Ammon's horn (tissue), 1 donor: Measurements from ENCODE around the gene ZNF106.

Experiments used
- DNase-seq: peaks from one replicate; pipeline ENCODE4 v3.0.0-alpha.2; 2016; ENCODE audit warnings: low spot score

The ZNF106 gene

GRCh38 chr15:42474827-42475226, 16.1 kb downstream of the ZNF106 start:
- no peak for DNase-seq

DNA sequence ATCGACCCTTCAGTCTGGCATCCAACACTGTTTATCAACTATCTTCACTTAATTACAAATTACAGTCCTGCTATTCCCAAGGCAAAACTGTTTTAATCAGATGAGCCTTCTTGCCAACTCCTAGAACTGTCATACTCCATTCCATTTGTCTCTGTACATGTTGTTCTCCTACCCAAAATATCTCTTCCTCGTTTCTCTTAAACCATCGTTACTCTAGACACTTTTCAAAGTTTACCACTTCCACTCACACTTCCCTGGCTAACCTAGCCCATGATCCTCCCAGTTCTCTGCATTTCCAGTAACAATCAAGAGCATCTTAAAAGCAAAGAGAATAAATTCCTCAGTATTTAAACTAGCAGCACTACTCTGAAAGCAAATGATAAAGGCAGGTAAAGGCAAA, 19.9 kb downstream of the ZNF106 start:
- no peak for DNase-seq

GRCh38 chr15:42465520-42466259, 25.3 kb downstream of the ZNF106 start:
- no peak for DNase-seq

GRCh38 chr15:42461261-42461660, 29.7 kb downstream of the ZNF106 start:
- no peak for DNase-seq

DNA sequence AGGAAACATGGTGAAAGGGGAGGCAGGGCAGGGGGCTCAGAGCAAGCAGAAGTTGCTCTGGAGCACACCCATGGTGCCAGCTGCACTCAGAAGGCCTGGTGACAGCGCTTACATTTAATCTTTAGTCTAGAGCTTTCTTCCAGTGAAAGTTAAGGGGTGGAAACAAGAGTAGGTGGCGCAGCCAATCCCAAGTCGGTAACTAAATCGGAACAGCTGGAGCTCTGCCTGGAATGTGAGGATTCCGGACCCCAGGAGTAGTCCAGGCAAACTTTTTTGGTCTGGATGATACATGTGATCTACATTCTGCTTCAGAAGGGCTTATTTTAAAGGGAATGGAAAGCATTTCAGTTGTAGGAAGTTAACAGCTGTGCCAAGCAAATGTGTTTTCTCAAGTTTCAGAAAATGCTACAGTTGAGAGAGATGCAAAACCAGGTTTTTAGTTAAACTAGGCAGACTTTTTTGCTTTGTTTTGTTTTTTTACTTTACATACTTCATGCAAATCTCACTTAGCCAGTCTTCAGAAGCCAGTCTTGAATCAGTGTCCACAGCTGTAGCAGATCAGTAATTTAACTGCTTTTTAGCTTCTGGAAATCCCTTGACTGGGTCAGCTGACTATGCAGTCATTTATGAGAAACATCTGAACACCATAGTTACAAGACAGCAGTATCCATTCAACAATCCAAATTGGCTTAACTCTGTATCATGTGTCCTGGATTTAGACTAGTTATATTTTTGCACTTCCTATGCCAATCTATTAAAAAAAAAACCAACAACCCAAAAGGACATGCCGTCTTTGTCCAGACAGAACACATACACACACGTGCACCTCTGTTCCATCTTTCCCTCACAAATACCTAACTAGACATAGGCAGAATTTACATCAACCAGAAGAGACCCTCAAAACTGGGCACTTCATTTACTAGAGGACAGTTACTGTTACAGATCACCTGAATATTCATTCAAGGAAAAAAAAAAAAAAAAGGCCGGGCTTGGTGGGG, 33.2 kb downstream of the ZNF106 start:
- peak; percentile 61 for DNase-seq

DNA sequence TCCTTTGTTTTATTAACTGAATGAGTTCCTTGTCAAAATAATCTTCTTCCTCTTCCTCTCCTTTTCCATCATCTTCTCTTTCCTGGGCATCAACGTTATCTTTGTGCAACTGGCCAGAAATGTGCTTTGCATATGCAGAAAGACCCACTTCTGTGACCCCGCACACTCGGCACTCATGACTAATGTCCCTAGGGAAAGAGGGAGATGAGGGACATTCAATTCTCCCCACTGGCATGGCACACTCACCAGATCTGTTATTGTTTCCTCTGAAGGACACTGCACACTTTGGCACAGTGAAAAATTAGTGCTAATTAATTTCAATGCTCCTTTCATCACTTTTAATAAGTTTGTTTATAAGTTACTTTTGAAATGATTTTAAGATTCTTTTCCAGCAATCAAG, 34.0 kb downstream of the ZNF106 start:
- DNase-seq: no peak

- no peak for DNase-seq
Measured at GRCh38 chr15:42456531-42456930, 34.4 kb downstream of the ZNF106 start.

DNA sequence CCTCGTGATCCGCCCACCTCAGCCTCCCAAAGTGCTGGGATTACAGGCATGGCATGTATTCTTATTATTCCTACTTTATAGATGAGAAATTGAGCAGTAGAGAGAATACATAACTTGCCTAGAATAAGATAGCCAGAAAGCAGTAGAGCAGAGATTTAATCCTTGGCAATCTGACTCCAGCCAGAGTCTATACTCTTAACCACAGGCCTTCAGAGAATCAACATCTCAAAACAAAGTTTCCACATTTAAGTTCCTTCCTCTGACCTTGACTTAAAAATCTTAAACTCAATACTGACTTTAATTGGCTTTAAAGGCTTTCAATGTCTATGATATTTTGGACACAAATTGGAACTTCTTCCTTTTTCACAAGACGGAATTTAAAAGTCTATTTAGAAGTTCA, 37.1 kb downstream of the ZNF106 start:
- DNase-seq: no peak

DNA sequence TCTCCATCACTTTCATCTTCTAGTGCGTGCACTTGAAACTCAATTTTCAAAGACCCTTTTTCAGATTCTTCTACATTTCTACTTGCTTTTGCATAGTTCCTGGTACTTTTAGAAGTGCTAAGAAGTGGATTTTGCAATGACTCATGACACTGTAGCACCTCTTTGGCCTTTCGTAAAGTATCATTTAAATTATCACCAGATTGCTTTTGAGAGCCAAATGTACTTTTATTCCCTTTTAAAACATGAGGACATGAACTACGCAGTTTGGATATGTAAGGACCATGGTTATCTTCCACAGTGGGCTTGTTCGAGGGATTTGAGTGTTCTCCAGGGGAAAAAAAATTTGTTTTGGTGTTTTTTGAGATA, 40.5 kb downstream of the ZNF106 start:
- DNase-seq: no peak

DNA sequence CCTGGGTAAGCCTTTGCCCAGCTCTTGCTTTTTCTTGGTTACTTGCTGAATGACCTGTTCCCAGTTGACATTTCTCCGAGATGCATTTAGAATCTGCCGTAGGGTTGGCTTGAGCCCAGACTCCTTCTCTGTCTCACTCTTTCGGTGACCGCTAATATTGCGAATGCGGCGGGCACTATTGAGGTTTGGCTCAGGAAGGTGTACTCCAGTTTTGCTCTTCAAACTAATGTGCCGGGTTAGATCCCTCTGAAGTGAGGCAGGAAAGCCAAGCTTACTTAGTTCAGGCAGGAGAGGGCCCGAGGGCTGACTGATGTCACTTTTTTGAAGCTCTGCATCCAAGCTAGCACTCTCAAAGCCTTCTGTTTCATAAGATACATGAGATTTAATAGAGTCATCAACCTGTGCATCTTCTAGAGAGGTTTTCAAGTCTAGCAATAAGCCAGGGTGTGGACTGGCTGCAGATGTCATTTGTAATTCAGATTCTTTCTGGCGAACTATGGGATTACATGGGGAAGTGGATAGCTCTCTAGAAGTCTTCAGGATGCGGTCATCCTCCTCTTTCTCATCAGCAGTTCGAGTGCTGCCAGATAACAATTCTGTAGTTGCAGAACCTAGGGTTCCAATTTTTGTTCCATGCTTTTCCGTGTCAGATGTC, 41.0 kb downstream of the ZNF106 start:
- DNase-seq: no peak

- no peak for DNase-seq
Measured at GRCh38 chr15:42448281-42448680, 42.7 kb downstream of the ZNF106 start.

GRCh38 chr15:42447599-42447998, 43.3 kb downstream of the ZNF106 start:
- DNase-seq: no peak

- no peak for DNase-seq
Measured at GRCh38 chr15:42445551-42445950, 45.4 kb downstream of the ZNF106 start.

- DNase-seq: no peak
Measured at GRCh38 chr15:42444415-42445063, 46.4 kb downstream of the ZNF106 start.

GRCh38 chr15:42427429-42428223, 63.3 kb downstream of the ZNF106 start:
- DNase-seq: no peak

DNA sequence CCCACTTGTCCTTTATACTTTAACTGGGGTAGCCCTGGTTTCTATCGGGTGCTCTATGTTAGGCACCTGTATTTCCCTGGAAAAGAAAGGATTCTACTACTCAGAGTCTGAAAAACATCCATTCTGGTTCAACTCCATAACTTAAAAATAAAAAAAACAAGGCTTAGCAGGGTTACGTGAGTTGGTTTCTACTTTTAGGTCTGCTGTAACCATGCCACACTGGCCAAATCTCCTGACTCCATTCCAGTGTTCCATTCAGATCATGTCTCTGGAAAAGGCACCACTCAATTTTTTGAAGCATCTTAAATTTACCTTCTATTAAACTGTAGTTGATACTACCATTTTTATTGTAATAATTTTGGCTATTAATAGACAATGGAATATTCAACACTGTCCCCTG, 69.6 kb downstream of the ZNF106 start:
- no peak for DNase-seq

DNA sequence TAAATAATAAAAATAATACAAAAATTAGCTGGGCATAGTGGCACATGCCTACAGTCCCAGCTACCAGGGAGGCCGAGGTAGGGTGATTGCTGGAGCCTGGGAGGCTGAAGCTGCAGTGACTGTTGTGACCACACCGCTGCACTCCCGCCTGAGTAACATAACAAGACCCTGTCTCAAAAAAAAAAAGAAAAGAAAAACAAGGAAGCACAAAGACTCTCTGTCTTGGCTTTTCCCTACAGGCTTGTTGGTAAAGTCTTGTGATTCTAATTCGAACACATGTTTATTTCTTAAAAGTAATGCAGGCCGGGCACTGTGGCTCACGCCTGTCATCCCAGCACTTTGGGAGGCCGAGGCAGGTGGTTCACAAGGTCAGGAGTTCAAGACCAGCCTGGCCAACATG, 71.6 kb downstream of the ZNF106 start:
- DNase-seq: no peak

DNA sequence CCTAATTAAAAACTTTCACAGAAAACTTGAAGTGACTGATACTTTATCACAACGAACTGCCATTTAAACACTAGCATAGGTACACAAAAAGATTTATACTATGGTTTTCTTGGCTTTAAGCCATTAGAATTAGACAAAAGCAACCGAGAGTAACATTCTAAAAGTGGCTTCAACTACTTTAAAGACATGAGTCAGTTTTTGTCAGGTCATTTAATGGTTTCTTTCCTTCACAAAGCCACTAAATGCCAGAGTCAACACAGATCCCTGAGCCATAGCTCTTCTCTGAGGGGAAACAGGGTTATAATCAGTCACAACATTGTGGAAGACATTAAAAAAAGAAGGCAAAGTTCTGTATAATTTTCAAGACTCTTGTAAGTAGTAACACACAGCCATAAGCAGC, 77.0 kb downstream of the ZNF106 start:
- DNase-seq: no peak

DNA sequence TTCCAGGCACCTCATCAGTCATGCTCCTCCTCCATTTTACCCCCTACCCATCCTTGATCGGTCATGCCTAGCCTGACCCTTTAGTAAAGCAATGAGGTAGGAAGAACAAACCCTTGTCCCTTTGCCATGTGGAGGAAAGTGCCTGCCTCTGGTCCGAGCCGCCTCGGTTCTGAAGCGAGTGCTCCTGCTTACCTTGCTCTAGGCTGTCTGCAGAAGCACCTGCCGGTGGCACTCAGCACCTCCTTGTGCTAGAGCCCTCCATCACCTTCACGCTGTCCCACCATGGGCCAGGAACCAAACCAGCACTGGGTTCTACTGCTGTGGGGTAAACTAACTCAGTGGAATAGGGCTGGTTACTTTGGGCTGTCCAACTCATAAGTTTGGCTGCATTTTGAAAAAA, 79.1 kb downstream of the ZNF106 start:
- no peak for DNase-seq

GRCh38 chr15:42409011-42409410, 81.9 kb downstream of the ZNF106 start:
- DNase-seq: no peak

GRCh38 chr15:42408178-42408577, 82.8 kb downstream of the ZNF106 start:
- no peak for DNase-seq
